Measurements from ENCODE around the gene ASAP2.
A peak's percentile ranks its signal among the peaks of the same experiment; 100 is the strongest.
"Not testable (repeated sequence)": the region's sequence is repeated elsewhere in the genome, so short reads cannot be mapped to it uniquely, and the experiment has no call there.

ASAP2 gene

DNA sequence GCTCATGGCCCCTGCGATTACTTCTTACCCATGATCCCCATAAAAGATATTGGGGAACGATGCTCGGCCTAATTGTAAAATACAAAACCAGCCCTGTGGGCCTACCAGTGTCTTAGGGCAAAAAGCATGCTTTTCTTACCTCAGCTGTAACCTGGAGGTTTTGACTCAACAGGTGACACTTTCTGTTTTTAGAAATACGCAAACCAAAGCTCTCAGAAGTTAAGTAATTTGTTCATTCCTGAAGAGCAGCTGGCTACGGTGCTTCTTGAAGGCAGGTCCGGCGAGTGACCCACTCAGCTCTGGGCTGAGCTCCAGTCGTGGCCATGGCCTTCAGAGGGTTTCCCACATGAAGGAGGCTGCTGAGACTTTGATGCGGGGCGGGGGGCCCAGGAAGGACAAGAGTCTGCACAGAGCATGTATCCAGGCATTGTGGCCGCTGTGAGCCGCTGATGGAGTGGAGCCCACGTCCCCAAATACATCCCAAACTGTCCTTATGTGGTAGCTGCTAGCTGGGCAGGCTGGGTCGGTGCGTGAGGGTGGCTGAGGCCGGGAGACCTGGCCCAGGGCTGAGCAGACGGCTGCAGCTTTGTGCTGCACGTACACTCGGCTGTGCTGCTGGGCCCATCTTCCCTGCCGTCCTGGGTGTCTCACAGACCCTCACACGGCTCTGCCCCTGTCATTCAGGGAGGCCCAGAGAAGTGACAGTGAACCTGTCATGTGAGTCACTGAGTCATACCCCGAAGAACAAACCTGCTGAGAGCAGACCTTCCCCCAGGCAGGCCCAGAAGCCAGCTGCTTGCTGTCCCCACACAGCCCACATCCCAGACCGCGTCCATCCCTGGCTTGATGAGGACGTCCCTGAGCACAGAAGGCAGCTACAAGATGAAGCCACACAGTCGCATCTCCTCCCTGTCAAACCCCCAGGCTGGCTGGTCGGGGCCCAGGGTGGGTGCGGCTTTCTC, 182.6 kb downstream of the ASAP2 start:
- no peak for DNase-seq

GRCh38 chr2:9390151-9390850, 183.7 kb downstream of the ASAP2 start:
- DNase-seq = no peak

DNA sequence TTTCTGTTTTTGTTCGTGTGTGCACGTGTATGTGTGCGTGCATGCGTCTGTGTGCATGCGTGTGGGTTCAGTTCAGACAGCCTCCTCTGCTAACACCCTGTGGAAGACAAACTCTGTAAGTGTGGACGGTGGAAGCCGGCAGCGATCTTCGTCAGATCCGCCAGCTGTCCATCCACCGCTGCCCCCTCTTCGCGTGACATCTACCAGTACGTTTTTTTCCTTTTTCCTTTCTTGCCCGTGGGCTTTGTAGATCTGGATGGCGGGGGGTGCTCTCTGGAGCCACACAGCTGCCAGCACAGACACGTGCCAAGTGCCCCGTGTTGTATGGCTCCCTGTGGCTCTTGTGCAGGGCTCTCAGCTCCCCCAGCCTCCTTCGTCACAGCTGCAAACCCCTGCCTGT, 184.4 kb downstream of the ASAP2 start:
- no peak for DNase-seq

GRCh38 chr2:9391961-9392720, 185.5 kb downstream of the ASAP2 start:
- DNase-seq = no peak

DNA sequence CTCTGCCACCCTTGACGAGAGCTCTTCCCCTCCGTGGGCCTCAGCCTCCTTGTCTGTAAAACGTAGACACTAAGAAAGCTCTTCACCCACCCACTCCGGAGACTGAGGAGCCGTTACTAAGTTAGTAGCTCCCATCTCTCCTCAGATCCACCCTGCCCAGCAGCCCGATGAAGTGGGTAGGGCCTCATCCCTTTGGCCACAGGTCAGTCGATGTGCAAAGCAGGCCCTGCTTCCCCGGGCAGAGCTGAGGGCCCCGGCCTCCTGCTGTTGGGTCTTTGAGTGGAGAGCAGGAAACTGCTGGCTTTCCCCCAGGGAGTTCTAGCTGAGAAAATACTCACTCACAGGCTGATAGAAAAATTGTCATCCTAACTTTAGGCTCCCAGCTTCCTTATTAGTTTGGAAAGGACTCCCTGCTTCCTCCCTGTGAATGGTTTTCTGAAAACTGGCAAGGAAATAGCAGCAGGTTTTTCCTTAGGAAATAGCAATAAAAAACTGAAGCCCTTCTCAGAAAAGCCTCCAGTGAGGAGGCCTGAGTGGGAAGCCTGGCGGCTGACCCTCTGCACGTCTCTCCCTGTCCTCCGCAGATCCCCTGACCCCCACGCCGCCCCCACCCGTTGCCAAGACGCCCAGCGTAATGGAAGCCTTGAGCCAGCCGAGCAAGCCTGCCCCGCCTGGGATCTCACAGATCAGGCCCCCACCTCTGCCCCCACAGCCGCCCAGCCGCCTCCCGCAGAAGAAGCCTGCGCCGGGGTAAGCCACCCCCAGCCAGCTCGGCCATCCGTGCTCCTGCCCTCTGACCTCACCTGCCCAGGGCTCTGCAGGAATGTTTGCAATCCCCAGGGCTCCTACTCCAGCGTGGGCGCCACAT, 186.5 kb downstream of the ASAP2 start:
- DNase-seq = peak; percentile 17

DNA sequence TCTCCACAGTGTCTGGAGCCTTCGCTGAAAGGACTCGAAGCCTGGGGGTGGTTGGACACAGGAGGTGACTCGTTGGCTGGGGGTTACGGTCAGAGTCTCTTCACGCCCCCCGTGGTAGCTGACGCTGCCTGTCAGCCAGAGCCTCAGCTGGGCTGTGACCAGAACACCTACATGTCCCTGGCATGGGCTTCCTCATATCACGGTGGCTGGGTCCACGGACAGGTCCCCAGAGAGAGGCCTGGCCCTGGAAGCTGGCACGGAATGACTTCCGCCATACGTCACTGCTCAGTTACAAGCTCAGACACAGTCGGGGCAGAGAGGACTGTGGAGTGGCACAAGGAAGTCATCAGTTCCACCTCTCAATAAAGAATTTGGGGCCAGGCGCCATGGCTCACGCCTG, 188.2 kb downstream of the ASAP2 start:
- DNase-seq = no peak

DNA sequence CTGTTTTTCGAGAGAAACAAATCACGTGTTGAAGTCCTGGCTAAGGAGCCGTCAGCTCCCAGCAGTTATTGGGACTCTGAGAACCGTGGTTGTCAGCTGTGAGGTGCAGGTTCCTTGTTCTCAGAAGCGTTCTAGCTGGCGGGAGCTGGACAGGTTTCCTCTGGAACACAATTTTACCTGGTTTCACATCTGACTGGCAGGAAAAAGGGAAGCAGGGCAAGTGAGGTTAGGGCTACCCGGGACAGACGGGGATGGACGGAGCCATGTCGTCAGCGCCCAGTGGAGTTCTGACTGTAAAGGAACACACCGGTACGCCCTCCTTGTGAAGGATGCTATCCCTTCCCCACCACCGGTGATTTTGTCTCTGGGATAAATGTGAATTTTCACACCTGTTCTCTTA, 190.6 kb downstream of the ASAP2 start:
- no peak for DNase-seq

DNA sequence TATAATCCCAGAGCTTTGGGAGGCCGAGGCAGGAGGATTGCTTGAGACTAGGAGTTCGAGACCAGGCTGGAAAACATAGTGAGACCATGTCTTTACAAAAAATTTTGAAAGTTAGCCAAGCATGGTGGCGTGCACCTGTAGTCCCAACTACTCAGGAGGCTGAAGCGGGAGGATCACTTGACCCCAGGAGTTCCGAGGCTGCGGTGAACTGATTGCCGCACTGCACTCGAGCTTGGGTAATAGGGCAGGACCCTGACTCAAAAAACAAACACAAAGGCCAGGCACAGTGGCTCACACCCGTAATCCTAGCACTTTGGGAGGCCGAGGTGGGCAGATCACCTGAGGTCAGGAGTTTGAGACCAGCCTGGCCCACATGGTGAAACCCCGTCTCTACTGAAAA, 191.6 kb downstream of the ASAP2 start:
- not testable (repeated sequence) for DNase-seq

GRCh38 chr2:9398881-9399780, 192.5 kb downstream of the ASAP2 start:
- DNase-seq = no peak

- peak; percentile 62 for DNase-seq
Observed at GRCh38 chr2:9400268-9401058, 193.9 kb downstream of the ASAP2 start.

- no peak for DNase-seq
Observed at GRCh38 chr2:9401059-9401547, 194.5 kb downstream of the ASAP2 start.

DNA sequence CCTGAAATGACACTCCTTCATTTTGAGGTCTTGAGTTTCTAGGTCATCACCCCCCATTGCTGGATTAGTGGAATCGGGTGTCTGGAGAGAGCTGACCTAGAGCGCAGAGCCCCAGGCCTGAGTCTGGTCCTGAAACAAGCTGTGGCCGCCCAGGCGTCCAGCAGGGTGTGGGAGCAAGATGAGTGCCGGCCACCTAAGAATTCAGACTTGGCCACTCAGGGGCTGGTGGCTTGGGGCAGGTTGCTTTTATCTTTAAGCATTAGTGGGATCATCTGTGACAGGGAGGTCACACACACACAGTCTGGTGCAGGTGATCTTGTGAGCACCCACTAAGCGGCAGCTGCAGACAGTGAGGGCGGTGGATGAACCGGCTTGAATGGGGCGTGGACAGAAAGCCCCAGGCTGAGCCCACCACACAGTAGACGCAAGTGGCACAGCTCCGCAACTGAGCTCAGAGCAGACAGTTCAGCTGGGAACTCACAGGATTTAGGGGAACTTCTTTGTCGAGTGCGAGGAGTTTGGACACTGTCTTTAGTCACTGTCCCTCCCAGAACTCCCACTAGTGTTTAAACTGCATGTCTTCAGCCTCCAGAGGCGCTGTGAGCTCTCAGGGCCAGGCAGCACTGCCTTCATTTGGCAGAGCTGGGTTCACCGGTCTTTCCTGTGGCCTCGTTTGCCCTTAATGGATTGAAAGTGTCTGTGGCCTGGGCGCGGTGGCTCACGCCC, 195.2 kb downstream of the ASAP2 start:
- no peak for DNase-seq

- no peak for DNase-seq
Observed at GRCh38 chr2:9403924-9404323, 197.3 kb downstream of the ASAP2 start.

- no peak for DNase-seq
Observed at GRCh38 chr2:9404451-9404850, 197.8 kb downstream of the ASAP2 start.

DNA sequence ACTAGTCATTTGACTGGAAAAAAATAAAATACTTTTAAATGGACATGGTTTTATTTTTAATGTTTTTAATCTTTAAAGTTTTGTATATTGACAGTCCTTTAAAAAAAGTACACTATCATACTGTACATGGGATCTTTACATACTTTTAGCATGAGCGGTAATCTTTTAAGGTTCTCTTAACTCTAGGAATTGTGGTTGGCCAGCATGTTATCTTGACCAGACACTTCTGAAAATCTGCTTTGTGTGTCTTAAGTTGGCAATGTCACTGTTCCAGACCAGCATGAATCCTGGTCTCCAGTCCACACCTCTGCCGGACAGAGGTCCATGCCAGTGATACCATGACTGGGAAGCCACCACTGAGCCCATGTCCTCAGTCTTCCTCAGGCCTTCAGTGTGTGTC, 199.0 kb downstream of the ASAP2 start:
- no peak for DNase-seq

GRCh38 chr2:9406529-9407362, 200.1 kb downstream of the ASAP2 start:
- no peak for DNase-seq

GRCh38 chr2:9407363-9407811, 200.8 kb downstream of the ASAP2 start:
- no peak for DNase-seq

- peak; percentile 90 for DNase-seq
Observed at GRCh38 chr2:9408641-9409151, 202.1 kb downstream of the ASAP2 start.

Measured in NCI-H69 (cell line).